GM21381 (cell line): ENCODE results near the gene MDGA2.

Source experiments
- ATAC-seq: cut with Tn5 transposase; IDR thresholded peaks from one replicate; pipeline ENCODE4 v1.9.1; 2021; ENCODE audit warnings: mild to moderate bottlenecking, moderate library complexity; ENCODE audit not compliant: unreplicated experiment

MDGA2 gene

GRCh38 chr14:47154276-47154797, 521.1 kb downstream of the MDGA2 start:
- ATAC-seq: no peak

DNA sequence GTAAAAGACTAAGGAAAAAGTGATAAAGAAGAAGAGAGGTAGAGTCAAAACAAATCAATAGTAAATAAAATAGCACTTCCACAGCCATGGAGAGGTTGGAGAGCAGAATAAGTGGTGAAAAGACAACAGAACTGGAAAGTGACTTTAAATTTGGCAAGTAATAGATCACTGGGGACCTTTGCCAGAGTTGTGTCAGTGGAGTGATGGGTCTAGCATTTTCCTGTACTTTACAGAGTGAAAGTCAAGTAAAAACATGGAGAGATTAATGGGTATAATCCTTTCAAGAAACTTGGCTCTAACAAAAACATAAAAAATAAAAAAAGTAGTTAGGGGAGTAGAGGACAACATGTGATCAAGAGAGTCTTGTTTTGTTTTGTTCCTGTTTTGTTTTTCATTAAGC, 521.7 kb downstream of the MDGA2 start:
- no peak for ATAC-seq

- ATAC-seq: no peak
Observed at GRCh38 chr14:47150267-47150666, 525.1 kb downstream of the MDGA2 start.

DNA sequence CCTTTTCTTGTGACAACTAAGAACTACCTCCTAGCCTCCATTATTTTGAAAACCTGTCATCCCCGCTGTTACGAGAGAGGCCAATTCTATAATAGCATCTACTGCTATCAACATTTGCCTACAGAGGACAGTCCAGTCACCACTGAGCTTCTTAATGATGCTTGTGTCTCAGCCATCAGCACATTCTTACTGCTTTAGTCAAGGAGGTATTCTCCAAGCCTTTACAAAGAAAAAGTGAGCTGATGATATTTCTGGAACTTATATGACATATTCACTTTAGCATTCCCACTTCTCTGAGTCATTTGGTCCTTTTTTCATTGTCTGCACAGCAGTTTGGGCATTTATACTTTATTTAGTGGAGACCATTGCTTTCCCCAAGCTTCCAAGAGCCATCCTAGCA, 526.1 kb downstream of the MDGA2 start:
- ATAC-seq: no peak

- ATAC-seq: no peak
Observed at GRCh38 chr14:47148686-47149085, 526.7 kb downstream of the MDGA2 start.

- no peak for ATAC-seq
Observed at GRCh38 chr14:47120645-47121044, 554.8 kb downstream of the MDGA2 start.

GRCh38 chr14:47103771-47104170, 571.6 kb downstream of the MDGA2 start:
- no peak for ATAC-seq

DNA sequence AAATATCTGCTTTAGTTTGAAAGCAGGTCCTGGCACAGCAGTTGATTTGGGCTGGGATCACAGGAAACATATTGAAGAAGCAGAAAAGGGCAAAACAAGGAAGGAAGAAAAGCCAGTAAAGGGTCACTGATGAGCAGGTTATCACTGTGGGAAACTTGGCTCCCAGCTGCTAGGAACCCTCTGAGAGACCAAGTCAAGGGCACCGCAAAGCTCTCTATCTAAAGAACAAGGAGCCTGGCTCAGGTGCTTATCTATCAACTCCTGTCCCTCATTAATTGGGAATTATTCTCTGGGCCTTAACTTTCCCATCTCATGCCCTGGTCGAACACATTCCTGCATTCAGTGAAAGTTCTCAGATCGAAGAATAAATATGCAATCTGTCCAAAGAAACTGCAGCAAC, 572.9 kb downstream of the MDGA2 start:
- no peak for ATAC-seq

DNA sequence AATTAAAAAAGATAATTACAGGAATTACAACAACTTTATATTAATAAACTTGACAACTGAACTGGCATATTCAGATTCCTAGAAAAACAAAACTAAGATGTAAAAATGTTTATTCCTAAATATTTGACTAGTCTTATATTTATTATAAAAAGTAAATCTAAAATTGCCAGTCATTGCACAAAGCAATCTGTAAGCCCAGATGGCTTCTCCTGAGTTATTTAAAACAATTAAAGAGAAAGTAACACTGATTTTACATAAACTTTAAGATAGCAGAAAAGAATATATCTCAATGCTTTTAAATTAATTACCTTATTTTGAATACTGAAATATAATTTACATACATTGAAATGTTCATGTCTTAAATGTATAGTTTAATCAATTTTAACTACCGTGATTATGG, 589.7 kb downstream of the MDGA2 start:
- no peak for ATAC-seq

DNA sequence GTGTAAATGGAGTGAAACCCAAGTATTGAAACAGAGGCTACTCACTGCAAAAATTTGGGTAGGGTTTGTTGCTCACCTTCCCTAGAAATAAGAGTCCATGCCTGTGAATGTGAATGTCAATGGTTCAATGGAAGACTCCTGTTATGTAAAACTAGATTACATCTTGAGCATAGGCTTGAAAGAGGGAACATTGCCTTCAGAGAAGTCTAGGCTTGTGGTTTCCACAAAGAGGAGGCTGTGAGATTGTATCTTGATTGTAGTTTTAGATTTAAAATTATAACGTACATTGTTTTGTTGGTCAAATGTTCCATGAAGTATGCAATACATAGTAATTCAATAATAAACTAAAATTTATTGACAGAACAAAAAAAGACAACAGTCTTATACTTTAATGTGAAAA, 610.1 kb downstream of the MDGA2 start:
- no peak for ATAC-seq

GRCh38 chr14:47060050-47060449, 615.4 kb downstream of the MDGA2 start:
- ATAC-seq: no peak

DNA sequence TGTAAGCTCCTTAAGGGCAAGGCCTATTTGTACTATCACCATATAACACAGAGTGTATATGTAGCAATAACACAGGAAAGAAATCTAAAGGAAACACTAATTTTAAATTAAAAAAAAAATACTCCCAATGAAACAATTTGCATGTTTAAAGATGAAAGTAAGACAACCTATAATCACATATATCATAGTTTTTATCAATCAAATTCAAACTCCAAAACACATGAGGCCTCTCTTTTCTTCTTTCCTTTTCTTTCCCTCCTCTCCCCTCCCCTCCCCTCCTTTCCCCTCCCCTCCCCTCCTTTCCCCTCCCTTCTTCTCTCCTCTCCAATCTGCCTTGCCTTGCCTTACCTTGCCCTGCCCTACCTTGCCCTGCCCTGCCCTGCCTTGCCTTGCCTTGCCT, 618.0 kb downstream of the MDGA2 start:
- no peak for ATAC-seq

GRCh38 chr14:47044841-47045240, 630.6 kb downstream of the MDGA2 start:
- no peak for ATAC-seq

- no peak for ATAC-seq
Observed at GRCh38 chr14:47040550-47040949, 634.9 kb downstream of the MDGA2 start.

DNA sequence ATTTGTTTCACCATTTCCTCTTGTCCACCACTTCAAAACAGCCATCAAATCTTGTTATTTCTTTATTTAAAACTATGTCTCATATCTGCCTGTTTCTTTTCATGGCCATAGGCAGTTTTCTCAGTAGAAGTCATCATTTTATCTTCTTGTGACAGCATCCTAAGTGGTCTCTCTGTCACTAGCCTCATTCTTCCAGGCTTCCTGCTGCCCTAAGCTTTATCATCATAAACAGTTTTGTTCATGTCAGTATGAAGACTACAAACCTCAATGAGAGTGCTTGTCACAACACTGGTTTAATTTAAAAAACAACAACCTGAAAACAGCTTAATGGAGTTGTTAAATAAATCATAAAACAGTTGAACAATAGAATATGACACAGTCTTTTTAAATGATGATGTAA, 636.1 kb downstream of the MDGA2 start:
- no peak for ATAC-seq

DNA sequence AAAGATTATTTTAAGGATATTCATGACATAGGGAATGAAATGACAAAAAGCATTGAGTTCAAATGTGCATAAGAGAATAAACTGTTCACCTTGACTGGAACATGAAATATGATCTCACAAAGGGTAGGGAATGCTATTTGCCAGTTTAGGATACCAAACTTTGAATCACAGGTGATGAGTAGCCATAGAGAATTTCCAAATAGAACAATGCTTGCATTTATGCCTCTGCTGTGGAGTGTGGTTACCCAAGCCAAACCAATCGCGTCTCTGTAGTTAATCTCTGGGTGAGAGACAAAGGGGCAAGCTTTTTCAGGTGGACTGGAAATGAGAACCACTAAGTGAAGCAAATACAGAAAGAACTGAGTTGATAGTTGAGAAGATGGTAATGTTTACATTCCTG, 652.7 kb downstream of the MDGA2 start:
- ATAC-seq: no peak

DNA sequence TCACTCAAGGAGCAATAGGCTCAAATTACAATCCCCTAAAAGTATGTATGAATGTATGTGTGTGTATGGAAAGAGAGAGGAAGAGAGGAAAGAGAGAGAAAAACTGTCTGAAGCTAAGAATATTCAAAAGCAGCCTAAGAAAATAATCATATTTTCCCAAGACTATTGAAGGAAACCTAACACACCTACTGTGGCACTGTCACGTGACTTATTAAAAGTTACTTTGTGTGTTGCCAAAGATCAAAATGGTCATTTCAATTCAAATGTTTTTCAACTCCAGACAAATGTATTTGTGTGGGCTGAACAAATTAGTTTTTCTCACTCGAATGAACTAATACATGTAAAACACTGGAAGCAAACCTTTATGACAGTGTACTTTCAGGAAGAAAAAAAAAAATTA, 654.9 kb downstream of the MDGA2 start:
- ATAC-seq: no peak

DNA sequence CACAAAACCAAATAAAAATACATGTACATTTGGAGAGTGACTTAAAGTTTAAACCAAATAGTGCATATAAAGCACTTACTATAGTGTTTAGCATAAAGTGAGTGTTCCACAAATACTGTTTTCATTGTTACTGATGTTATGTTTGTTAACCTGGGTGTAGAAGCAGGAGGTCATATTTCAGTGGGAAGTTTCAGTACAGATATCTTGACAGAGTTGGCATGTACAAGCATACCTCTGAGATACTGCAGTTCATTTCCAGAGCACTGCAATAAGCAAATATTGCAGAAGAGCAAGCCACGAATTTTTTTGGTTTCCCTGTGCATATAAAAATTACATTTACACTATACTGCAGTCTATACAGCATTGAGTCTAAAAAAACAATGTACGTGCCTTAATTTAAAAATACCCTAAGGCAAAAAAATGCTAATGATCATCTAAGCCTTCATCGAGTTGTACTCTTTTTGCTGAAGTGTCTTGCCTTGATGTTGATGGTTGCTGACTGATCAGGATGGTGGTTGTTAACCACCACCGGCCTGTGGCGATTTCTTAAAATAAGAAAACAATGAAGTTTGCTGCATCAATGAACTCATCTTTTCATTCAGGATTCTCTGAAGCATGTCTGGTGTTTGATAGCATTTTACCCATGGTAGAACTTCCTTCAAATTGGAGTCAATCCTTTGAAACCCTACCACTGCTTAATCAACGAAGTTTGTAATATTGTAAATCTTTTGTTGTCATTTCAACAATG, 662.7 kb downstream of the MDGA2 start:
- ATAC-seq: no peak

GRCh38 chr14:47009615-47010014, 665.8 kb downstream of the MDGA2 start:
- ATAC-seq: no peak

DNA sequence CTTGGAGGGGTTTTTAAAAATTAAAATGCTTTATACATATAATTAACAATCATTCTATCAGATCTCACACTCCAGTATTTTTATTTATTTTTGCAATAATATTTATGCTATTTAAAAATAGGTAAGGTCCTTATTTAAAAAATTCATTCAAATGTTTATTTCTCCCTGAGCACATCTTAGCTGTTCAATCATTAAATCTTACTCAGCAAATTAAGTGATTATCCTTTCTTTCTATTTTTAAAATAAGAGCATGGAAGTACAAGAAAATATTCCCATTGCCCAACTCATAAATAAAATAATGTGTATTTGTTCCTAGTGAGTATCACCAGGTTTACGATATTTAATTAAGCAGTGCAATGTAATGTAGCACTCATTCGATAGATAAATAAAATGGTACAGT, 666.7 kb downstream of the MDGA2 start:
- ATAC-seq: no peak

DNA sequence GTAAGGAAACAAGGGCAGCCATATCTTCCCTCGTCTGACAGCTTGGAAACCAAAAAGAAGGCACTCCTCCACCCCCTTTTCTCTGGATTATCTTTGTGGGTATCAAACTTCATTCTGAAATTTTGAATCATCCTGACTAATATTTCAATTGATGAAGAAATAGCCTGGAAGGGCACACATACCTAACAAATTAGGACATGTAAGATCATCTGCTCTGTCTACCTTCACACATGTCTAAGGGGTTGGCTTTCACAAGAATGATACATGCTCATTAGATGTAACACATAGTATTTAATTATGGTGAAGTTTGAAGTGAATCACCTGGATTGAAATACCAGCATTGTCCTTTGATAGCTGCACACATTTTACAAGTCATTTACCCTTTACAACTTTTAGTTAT, 675.7 kb downstream of the MDGA2 start:
- ATAC-seq: no peak

DNA sequence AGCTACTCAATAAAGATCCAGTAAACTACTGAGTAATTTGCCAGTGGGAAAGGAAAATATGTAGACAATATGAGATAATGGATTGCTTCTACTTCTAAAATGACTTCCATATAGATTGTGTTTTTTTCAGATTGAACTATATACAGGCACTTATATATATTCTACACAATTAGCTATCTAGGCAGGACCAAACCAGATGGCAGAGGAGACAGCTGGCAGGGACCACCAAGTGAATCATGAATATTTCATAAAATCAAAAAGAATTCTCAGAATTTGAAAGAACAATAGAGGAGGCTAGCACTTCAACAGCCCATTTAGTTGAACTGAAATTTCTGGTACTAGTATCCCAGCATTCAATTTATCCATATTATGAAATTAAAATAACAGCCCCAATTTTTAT, 685.8 kb downstream of the MDGA2 start:
- ATAC-seq: no peak

DNA sequence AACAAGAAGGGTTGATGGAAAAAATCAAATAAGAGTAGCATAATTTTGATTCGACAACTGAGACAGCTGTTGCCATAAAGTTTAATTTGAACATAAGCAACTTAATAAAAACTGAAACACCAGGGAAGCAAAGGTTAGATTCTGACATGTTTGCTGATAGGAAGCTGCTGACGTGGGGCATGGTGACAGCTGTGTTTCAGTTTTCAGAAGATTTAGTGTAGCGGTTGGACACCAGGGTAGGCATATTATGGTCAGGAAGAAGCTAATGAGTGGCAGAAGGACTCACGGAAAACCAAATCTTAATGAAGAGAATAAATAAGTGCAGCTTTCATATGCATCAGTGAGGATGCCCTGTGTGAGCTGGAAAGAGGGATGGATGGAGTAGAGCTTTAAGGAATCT, 687.1 kb downstream of the MDGA2 start:
- no peak for ATAC-seq
